Measurements from ENCODE around the gene LONP2.

The LONP2 gene

GRCh38 chr16:48220891-48221290 is 23.2 kb upstream of the LONP2 start:
- H3K4me3 ChIP-seq (ENCODE audit: low read depth, low read length): no peak overlapping the region
- no peak for TF ChIP-seq CTCF (IDR thresholded peaks at IDR 0.05; ENCODE audit: low read depth, low read length)

- H3K4me3 ChIP-seq (ENCODE audit: low read depth, low read length): no peak overlapping the region
- no peak for TF ChIP-seq CTCF (IDR thresholded peaks at IDR 0.05; ENCODE audit: low read depth, low read length)
These were observed 20.6 kb upstream of the LONP2 start for GRCh38 chr16:48223490-48223889.

- TF ChIP-seq CTCF (IDR thresholded peaks at IDR 0.05; ENCODE audit: low read depth, low read length): no peak
These were observed 18.6 kb upstream of the LONP2 start for GRCh38 chr16:48225456-48225855.

GRCh38 chr16:48231727-48232492 is 12.2 kb upstream of the LONP2 start:
- H3K4me3 ChIP-seq (ENCODE audit: low read depth, low read length): no peak overlapping the region
- TF ChIP-seq CTCF (IDR thresholded peaks at IDR 0.05; ENCODE audit: low read depth, low read length): peak; percentile 67

More at GRCh38 chr16:48225456-48225855, 18.6 kb upstream of the LONP2 start:
- H3K4me3 ChIP-seq (ENCODE audit: low read depth, low read length): no peak overlapping the region

- H3K4me3 ChIP-seq (ENCODE audit: low read depth, low read length): no peak overlapping the region
These were observed 11.5 kb upstream of the LONP2 start for GRCh38 chr16:48232493-48233040.

GRCh38 chr16:48234630-48235029 is 9.5 kb upstream of the LONP2 start:
- no peak for TF ChIP-seq CTCF (IDR thresholded peaks at IDR 0.05; ENCODE audit: low read depth, low read length)
- no peak overlapping the region for H3K4me3 ChIP-seq (ENCODE audit: low read depth, low read length)

More at GRCh38 chr16:48232493-48233040, 11.5 kb upstream of the LONP2 start:
- TF ChIP-seq CTCF (IDR thresholded peaks at IDR 0.05; ENCODE audit: low read depth, low read length): no peak

- TF ChIP-seq CTCF (IDR thresholded peaks at IDR 0.05; ENCODE audit: low read depth, low read length): no peak
- H3K4me3 ChIP-seq (ENCODE audit: low read depth, low read length): no peak overlapping the region
These were observed 9.0 kb upstream of the LONP2 start for GRCh38 chr16:48235058-48235555.
